ENCODE data around the gene PAPPA2.

DNA sequence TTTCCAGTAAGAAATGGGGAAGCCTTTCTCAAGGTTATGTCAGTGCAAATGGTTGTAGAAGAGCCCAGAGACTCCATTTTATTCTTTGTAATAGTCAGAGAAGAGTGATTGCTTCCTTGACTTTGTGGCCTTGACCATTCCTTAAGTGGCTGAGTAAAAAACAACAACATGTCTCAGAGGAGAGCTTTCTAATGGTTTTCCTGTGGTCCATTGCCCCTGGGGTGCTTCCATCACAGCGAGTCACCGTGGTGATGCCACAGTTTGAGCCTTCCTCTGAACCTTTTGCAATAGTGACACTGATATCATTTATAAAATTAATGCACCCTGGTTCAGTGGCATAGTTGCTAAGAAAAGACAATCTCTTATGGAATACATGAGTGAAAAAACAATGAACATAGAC lies 38.6 kb downstream of the PAPPA2 start:
- TF ChIP-seq, protein P1, sequence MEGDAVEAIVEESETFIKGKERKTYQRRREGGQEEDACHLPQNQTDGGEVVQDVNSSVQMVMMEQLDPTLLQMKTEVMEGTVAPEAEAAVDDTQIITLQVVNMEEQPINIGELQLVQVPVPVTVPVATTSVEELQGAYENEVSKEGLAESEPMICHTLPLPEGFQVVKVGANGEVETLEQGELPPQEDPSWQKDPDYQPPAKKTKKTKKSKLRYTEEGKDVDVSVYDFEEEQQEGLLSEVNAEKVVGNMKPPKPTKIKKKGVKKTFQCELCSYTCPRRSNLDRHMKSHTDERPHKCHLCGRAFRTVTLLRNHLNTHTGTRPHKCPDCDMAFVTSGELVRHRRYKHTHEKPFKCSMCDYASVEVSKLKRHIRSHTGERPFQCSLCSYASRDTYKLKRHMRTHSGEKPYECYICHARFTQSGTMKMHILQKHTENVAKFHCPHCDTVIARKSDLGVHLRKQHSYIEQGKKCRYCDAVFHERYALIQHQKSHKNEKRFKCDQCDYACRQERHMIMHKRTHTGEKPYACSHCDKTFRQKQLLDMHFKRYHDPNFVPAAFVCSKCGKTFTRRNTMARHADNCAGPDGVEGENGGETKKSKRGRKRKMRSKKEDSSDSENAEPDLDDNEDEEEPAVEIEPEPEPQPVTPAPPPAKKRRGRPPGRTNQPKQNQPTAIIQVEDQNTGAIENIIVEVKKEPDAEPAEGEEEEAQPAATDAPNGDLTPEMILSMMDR (IDR thresholded peaks at IDR 0.05) = no peak
- no peak for TF ChIP-seq POLR2A (IDR thresholded peaks at IDR 0.05)
